HG03280 (cell line): Measurements from ENCODE around the gene GSTM4.

Source experiments
- ATAC-seq: cut with Tn5 transposase; IDR thresholded peaks from one replicate; pipeline ENCODE4 v1.9.1; 2021; ENCODE audit warnings: mild to moderate bottlenecking, moderate library complexity; ENCODE audit not compliant: unreplicated experiment

The GSTM4 gene

GRCh38 chr1:109636201-109636952 is 19.5 kb upstream of the GSTM4 start:
- no peak for ATAC-seq

- ATAC-seq, result no peak
These were observed 18.5 kb upstream of the GSTM4 start for GRCh38 chr1:109637446-109637845.

- ATAC-seq, result no peak
These were observed 16.6 kb upstream of the GSTM4 start for GRCh38 chr1:109639063-109639840.

GRCh38 chr1:109639841-109640184 is 16.1 kb upstream of the GSTM4 start:
- ATAC-seq, result peak; percentile 5

GRCh38 chr1:109640285-109640865 is 15.5 kb upstream of the GSTM4 start:
- peak; percentile 59 for ATAC-seq

- ATAC-seq, result no peak
These were observed 14.7 kb upstream of the GSTM4 start for GRCh38 chr1:109641078-109641740.

GRCh38 chr1:109641861-109642260 is 14.0 kb upstream of the GSTM4 start:
- no peak for ATAC-seq

GRCh38 chr1:109642626-109643025 is 13.3 kb upstream of the GSTM4 start:
- ATAC-seq, result no peak

- peak; percentile 85 for ATAC-seq
These were observed 12.3 kb upstream of the GSTM4 start for GRCh38 chr1:109643385-109644230.

GRCh38 chr1:109644670-109645069 is 11.2 kb upstream of the GSTM4 start:
- no peak for ATAC-seq

- ATAC-seq, result no peak
These were observed 6.4 kb upstream of the GSTM4 start for GRCh38 chr1:109649491-109649914.

- ATAC-seq, result no peak
These were observed 5.3 kb upstream of the GSTM4 start for GRCh38 chr1:109650609-109651008.

GRCh38 chr1:109652402-109652801 is 3.5 kb upstream of the GSTM4 start:
- no peak for ATAC-seq

- no peak for ATAC-seq
These were observed 2.6 kb upstream of the GSTM4 start for GRCh38 chr1:109653306-109653705.

GRCh38 chr1:109654519-109654918 is 1.4 kb upstream of the GSTM4 start:
- no peak for ATAC-seq

GRCh38 chr1:109657395-109657794 is 1.5 kb downstream of the GSTM4 start:
- no peak for ATAC-seq

GRCh38 chr1:109657970-109658369 is 2.1 kb downstream of the GSTM4 start:
- no peak for ATAC-seq

- ATAC-seq, result no peak
These were observed 2.7 kb downstream of the GSTM4 start for GRCh38 chr1:109658533-109659042.

GRCh38 chr1:109659145-109659544 is 3.2 kb downstream of the GSTM4 start:
- ATAC-seq, result no peak

- no peak for ATAC-seq
These were observed 4.2 kb downstream of the GSTM4 start for GRCh38 chr1:109659997-109660690.
